Limb (tissue), 2 donors: Measurements from ENCODE around the gene CNN3.

Experiments used
- DNase-seq, 2 donors: peaks; one replicate each; pipeline ENCODE4 v3.0.0-alpha.2; 2016; ENCODE audit errors: extremely low spot score in 2 of 2

CNN3 gene

DNA sequence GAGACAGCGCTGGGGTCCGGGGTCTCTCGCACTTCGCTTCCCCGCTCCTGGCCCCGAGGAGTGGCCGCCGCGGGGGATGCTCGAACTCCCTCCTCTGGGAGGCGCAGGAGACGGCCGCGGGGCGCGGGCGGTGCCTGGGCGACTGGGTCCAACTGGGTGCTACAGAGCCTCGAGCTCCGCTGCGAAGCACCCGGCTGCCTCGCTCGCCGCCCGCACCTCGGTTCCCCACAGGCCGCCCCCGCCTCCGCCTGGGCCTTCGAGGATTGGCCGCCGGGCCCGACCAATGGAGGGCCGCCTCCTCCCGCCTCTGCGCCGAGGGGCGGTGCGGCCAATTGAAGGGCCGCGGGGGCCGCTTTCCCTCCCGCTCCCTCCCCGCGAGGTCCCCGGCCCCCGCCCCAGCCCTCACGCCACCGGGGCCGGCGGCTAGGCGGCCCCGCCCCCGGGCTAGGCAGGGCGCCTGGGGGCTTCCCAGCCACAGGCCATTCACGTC lies at the start of gene CNN3:
Gene CNN3 (minus strand): TSS at position 196 of the 490 bp plus-strand sequence. CDS start 216 bp downstream, outside the sequence.
- peak; percentile 89 to 95 for DNase-seq

DNA sequence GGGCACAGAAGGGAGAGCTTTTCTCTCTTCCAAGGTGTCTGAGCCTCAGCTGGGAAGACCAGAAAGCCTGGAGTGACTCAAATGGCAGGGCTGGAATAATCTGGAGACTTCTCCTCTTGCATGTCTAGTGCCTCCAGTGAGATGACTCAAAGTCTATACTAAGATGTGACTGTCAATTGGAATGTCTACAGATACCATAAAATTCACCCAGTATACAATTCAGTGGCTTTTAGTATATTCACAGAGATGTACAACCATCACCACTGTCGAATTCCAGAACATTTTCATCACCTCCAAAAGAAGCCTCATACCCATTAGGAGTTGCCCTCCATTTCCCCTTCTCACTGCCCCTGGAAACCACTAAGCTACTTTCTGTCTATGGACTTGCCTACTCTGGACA lies 47.9 kb upstream of the CNN3 start:
- DNase-seq = no peak

DNA sequence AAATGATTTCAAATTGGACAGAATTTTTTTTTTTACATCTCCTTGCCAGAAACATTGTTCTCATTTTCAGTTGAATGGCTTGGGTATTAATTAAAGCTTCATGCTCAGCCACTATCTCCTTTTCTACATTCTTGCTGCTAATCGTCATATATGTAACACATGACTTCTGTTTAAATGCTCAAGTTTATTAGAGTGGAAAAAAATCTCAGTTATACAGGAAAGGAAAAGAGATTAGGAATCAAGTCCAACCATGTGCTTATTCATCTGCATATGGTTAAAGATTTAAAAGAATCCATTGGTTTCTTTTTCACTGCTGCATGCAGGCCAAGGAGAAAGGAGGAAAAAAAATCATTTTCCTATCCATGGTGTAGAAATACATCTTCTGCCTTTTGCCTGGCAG lies 47.3 kb upstream of the CNN3 start:
- peak in 1 of 2 donors; percentile 85 for DNase-seq

GRCh38 chr1:94973309-94973922 lies 46.5 kb upstream of the CNN3 start:
- DNase-seq = peak in 1 of 2 donors; percentile 70

DNA sequence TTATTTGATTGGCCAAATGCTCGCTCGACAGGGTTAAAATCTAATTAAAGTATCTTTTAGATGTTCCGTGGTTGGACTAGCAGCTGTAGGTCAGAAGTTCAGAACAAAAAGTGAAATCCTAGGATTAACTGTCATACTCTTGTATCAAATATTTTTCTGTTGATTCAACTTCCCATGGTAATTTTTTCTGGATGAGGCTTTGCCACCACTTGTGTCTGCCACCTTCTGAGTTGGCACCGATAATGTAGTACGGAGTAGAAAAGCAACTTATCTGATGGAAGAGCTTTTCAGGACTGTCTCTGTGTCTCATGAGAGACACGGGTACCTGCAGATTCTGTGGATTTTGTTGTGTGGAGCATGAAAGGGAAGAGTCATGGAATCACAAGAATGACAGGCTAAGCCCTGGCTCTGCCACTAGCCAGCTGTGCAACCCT lies 44.6 kb upstream of the CNN3 start:
- no peak for DNase-seq

DNA sequence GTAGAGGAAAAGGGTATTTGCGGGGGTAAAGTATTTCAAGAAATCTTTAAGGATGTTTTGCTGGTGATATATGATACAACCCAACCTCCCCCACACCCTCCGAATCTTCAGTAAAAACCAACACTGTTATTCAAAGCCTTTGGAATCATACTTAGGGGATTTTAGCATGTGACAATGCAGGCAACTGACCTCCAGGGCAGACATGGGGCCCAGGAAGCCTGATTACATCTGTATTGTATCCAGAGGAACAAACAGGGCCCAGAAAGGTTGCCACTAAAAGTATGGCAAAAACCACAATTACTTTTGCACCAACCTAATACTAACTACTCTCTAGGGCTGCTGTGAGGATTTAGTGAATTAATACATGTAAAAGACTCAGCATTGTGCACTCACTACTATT lies 43.9 kb upstream of the CNN3 start:
- no peak for DNase-seq

DNA sequence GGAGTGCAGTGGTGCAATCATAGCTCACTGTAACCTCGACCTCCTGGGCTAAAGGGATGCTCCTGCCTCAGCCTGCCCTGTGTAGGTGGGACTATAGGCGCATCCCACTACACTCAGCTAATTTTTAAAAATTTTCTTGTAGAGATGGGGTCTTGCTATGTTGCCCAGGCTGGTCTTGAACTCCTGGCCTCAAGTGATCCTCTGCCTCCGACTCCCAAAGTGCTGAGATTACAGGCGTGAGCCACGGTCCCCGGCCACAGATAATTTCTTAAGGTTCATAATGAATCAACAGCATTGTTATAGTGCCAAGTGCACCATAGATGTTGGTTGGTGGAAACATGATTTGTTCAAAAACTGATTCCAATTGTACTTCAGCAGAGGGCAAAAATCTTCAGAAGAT lies 42.2 kb upstream of the CNN3 start:
- DNase-seq = no peak

GRCh38 chr1:94966033-94966432 lies 39.1 kb upstream of the CNN3 start:
- DNase-seq = no peak

DNA sequence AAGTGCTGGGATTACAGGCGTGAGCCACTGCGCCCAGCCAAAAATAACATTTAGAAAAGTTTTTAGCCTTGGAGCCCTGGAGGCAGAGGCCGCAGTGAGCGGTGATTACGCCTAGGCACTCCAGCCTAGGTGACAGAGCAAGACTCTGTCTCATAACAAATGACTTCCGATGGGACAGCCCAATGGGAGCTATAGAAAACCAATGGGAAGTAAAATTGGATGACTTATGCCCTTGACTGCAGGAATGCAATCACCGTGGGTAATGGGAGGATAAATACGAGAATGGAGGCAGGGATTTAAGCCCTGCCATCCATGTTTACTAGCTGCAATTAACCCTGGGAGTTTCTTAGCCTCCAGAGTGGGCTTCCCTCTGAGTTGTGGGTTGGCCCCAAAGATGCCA lies 37.0 kb upstream of the CNN3 start:
- DNase-seq = no peak

DNA sequence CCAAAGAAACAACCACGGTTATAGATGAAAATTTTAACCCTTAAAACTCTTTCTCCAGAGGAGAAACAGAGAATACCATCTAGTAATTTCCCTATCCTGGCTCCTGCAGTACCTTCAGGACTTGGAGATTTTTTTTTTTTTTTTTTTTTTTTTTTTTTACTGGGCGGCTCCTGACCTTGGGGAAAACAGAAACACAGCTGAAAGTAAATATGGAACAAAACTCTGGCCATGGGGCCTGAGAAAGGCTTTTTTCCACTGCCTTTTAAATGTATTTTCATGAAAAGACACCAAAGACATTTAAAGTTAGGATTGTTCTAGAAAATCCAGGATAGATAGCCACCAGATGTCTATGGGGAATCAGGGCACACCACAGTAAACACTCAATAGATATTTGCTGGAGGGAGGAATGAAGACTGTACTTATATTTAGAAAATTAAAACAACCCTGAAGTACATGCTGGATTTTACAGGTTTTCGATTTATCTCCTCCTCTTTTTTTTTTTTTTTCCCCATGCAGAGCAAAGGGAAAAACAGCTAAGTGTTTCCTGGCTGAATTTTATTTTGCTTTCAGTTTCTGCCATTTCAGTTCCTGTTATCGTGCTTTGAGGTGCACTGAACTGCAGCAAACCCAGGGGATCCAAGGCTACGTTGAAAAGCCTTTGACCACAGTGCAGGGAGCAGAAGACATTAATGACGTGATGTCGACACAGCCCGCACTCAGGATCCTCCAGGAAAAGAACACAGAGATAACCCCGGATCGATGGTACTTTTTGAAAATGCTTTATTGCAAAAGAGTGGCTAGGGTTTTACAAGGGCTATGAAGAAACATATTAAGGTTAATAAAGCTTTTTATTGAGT lies 35.7 kb upstream of the CNN3 start:
- no peak for DNase-seq

GRCh38 chr1:94961988-94962387 lies 35.1 kb upstream of the CNN3 start:
- no peak for DNase-seq

- no peak for DNase-seq
Observed at GRCh38 chr1:94961582-94961981, 34.7 kb upstream of the CNN3 start.

DNA sequence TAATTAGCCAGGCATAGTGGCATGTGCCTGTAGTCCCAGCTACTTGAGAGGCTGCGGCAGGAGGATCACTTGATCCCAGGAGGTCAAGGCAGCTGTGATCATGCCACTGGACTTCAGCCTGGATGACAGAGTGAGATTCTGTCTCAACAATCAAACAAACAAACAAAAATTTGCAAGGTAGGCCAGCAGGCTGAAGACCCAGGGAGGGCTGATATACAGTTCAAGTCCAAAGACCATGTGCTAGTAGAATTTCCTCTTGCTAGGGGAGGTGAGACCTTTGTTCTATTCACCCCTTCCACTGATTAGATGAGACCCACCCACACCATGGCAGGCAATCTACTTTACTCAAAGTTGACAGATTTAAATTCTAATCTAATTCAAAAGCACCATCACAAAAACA lies 31.2 kb upstream of the CNN3 start:
- no peak for DNase-seq

GRCh38 chr1:94955767-94956632 lies 29.1 kb upstream of the CNN3 start:
- no peak for DNase-seq

DNA sequence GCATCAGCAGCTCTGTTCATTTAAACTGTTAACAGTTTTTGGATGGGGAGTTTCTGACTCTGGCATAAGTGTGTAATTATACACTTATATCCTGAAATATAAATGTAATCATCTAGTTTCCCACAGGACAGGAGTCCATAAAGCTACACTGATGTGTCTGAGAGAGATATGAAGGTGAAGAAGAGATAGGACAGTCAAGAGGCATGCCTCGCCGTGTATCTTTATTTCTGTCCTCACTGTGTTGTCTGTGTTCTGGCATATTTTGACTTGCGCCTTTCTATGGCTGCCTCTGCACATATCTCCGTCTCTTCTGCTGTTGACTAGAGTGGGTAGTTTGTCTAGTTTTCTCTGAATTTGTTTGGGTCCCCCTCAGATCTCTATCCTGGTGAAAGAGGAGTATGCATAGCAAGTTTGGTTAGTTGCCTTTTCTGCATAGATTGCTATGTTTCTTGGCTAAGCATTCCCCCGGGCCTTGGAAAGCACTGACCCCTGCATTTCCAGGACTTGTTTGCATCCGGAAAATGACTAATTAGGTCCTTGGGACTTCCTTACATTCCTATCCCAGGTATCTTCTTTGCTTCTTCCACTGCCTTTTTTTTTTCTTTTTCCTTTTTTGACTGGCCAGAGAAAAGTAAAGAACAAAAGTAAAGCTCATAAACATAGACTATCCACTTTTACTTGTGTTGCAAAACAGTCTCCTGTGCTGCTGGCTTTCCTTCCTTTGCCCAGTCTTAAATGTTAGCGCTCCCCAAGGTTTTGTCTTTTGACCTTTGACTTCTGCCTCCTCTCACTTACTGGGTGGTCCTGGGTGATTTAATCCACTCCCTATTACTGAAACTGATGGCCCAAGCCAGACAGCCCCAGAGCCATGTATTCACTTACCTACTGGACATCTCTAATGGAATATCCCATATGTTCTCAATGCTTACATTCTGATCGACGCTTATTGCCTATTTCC lies 27.6 kb upstream of the CNN3 start:
- DNase-seq = no peak

GRCh38 chr1:94953746-94954145 lies 26.8 kb upstream of the CNN3 start:
- no peak for DNase-seq

GRCh38 chr1:94953107-94953506 lies 26.2 kb upstream of the CNN3 start:
- no peak for DNase-seq

- DNase-seq = no peak
Observed at GRCh38 chr1:94952539-94952938, 25.6 kb upstream of the CNN3 start.

DNA sequence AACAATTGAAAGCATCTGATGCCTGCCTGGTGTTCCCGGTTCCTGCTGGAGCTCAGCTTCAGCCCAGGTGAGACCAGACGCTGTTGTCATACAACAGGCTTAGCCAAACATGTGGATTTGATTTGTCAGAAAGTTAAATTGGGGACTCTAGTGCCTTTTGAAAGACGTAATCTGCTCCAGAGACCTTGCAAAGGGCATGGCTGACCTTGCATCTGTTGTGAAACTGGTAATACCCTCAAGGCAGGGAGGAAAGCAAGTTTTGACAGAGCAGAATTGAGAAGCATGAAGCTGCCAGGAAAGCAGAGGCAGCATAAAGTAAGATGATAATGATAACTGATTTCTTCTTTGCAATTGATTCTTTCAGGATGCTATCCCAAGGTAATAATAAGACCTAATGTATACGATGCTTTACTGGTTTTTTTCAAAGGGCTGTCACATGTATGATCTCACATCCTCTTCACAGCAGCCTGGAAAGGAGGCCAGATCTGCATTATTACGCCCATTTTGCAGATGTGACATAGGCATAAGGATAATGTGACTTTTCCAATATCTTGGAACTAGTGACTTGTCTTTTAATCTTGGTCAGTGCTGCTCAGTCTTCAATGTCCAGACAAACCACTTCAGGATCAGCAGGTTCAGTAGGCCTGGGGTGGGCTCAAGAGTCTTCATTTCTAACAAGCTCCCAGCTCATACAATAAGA lies 24.7 kb upstream of the CNN3 start:
- DNase-seq = no peak

GRCh38 chr1:94951046-94951445 lies 24.1 kb upstream of the CNN3 start:
- DNase-seq = no peak
